ENCODE results near the gene DHCR24.
A peak's percentile ranks its signal among the peaks of the same experiment; 100 is the strongest.

Gene DHCR24

GRCh38 chr1:54865238-54866073 is 21.5 kb downstream of the DHCR24 start:
- DNase-seq (ENCODE audit: low spot score) = peak; percentile 77

DNA sequence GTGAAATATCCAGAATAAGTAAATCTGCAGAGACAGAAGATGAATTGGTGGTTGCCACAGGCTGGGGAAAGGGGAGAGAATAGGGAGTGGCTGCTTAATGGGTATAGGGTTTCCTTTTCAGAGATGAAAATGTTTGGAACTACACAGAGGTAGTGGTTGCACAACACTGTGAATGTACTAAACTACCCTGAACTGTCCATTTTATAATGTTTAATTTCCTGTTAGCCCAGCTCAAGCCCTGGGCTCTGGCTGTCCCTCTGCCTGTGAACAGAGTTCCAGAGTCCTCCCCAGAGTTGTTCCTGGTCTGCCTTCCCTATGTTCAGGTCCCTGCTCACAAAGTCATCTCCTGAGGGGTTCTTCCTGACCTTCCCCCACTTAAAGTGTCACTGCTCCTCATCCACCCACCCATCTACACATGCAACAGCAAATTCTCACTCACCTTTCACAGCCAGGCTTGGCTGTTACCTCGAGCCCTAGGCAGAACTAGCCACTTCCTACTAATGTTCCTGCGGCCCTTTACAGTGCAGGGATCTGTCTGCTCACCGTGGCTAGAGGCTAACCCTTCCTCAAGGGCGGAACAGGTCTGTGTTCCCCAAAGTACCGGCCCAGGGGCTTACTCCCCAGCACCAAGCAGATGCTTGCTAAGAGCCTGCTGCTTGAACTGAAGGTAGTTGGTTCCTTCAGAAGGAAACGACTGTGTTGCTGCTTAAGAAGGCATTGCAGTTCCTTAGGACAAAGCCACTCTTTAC is 22.4 kb downstream of the DHCR24 start:
- DNase-seq (ENCODE audit: low spot score) = no peak

DNA sequence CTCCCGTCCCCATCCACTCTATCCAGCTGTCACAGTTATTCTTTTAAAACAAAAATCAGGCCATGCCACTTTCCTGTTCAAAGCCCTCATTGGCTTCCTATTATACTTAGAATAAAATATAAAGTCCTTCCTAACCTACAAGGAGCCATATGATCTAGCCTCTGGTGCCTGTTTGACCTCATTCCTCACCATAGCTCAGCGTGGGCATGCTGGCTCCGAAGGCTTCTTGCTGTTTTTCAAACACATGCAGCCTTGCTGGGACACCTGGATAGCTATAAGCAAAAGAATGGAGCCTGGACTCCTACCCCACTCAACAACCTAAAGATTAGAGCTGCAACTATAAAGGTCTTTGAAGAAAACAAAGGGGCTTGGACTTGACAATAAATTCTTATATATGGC is 23.7 kb downstream of the DHCR24 start:
- DNase-seq (ENCODE audit: low spot score) = no peak

- DNase-seq (ENCODE audit: low spot score) = no peak
Observed at GRCh38 chr1:54861070-54861761, 25.8 kb downstream of the DHCR24 start.

DNA sequence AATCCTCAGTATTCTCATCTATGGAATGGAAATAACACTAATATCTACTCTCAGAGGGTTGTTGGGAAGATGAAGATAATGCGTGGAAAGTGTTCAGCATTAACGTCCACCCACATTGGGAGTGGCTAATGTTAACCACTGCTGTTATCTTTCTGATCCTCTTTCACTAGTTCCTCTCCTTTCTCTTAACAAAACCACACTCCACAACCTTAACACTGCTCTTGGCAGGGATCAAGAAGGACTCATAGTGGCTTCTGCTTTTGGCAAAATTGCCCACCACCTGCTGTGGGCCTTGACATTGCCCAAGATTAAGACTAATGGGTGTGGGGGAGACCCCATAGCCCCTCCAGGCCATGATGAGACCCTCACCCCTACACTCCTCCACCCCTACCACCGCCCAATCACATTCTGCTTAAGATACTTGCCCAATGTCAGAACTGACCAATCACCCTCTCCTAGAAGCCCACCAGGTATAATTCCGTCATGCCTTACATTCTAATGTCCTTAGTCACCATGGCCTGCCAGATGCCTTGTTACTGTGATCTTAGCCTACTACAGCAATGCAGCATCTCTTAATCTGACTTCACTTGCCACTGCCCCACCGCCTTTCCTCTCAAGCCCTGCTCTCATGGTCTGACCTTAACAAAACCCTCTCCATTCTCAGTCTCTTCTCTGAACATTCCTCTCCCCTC is 27.1 kb downstream of the DHCR24 start:
- DNase-seq (ENCODE audit: low spot score) = no peak

- DNase-seq (ENCODE audit: low spot score) = no peak
Observed at GRCh38 chr1:54857746-54858561, 29.0 kb downstream of the DHCR24 start.

DNA sequence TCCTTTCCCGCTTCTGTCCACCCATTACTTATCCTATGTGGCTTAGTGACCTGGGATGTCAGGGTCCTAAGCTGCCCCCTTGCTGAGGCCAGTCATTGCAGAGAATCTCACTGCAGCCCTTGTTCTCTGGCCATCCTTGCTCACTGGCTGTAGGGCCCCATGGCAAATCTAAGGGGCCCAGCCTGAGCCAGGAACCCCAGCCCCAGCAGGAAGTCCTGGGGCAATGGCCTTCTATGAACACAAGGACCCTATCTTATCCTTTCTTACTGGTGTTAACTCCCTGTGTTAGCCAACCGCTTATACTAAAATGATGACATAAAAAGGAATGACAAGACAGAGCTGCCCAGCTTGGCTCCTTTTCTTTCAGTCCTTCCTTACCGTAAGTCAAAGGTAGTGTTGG is 29.9 kb downstream of the DHCR24 start:
- DNase-seq (ENCODE audit: low spot score) = no peak

- DNase-seq (ENCODE audit: low spot score) = peak; percentile 69
Observed at GRCh38 chr1:54854381-54855020, 32.5 kb downstream of the DHCR24 start.

DNA sequence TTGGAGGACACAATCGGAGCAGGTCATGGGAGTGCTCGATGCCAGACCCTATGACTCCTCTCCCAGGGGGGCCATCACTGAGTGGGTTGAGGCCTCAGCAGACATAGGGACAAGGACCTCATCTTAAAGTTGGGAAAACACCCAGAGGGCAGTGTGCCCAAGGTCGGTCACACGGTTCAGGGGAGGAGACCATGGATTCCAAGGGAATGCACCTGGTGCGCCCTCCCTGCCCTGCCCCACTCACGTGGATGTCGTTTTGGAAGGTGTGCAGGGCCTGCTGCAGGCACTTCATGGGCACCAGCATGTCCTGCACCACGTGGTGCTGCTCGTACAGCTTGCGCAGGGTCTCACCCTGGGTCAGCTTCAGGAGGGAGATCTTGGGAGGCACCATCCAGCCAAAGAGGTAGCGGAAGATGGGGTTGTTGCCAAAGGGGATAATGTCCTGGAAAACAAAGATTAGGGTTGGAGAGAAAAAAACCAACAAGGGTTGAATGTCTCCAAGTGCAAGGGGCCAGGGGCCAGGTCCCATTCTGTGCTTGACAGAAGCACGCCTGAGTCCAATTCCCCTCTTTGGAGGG is 33.1 kb downstream of the DHCR24 start:
- DNase-seq (ENCODE audit: low spot score) = no peak

DNA sequence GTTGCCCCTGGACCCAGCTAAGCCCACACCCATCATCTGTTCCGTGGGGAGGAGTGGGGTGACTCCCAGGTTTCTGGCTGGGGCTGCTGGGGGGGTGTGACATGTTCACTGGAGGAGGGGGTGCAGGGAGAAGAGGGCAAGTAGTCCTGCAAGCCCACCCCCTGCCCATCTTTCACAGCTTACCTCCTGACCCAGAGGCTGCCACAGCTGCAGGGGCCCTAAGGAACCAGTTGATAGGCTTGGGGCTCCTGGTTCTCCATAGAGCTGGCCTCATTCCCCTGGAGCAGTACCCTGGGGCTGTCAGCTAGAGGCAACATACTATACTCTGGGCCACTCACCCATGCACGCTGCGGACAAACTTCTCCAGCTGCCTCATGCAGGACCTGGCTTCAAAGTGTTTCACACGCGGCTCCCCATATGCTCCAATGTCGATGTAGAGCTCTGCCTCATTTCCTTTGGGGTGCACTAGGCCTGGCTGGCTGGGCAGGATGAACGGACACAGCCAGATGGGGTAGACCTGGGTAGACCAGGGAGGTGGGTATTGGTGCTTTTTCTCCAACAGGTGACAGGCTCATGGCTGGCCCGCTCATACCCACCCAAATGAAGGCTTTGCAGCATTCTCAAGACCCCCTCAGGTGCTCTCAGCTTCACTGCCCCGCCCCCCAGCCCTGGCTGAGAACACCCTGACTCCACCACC is 33.8 kb downstream of the DHCR24 start:
- DNase-seq (ENCODE audit: low spot score) = no peak

DNA sequence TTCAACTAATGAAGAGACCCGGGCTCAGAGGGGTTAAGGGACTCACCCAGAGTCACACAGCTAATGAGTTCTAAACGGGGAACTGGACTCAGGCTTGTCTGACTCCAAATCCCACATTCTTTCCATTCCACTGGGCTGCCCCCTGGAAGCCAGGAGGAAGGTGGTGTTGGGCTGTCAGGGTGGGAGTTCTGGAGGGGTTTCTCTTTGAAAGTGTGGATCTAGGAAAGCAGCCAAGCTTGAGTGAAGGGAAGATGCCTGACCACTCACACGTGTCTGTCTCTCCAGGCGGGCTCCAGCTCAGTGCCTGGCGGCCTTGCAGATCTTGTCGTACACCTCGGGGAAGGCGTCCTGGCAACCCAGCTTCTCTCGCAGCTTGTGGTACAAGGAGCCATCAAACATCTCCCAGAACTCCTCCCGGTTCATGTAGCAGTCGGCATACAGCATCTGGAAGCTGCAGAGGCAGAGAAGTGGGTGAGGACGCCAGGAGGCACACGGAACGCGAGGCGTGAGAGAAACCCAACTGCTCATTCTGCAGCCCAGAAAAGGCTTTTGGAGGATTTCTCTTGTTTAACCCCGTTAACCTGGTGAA is 35.0 kb downstream of the DHCR24 start:
- DNase-seq (ENCODE audit: low spot score) = no peak

DNA sequence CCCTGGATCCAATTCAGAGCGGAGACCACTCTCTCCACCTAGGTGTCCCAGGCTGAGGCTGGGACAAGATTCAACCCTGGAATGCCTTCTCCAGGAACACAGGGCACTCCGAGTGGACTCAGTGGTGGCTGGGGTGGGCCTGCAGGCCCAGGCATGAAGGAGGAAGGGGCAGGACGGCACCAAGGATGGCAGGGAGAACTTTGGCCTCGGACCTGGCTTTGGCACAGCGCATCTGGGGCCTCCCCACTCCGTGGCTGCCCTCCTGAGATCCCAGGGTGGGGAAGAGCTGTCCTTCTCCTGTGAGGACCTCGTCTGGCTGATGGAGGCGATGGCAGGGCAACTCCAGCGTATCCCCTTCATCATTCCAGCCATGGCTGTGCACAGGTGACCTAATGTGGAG is 35.6 kb downstream of the DHCR24 start:
- no peak for DNase-seq (ENCODE audit: low spot score)

- DNase-seq (ENCODE audit: low spot score) = no peak
Observed at GRCh38 chr1:54850737-54851136, 36.3 kb downstream of the DHCR24 start.

DNA sequence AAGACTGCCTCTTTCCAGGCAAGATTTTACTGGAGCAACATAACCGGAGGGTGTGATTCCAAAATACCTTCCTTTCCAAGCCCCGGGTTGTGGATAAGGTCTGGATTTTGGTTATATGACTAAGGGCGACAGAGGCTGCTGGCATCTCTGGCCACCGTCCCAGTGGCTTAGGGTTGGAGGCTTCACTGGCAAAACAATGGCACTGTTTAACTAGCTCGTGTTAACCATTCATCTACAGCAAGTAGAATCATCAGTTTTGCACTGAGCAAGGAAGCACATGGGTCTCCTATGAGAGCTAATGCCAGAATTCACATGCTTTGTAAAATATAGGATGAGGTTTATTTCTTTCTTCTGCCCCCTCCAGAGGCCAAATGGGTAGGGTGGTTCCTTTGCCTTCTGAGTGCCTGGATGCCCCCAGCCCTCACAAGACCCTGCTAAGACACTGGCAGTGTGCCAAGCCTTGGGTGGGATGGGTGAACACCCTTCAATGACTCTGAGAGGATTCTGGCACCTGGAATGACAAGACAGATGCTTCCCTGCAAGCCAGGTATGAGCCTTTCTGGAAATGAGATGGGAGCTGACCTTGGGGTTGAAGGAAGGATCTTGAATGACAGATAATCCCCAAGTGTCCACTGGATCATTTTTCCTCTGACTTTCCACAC is 36.8 kb downstream of the DHCR24 start:
- DNase-seq (ENCODE audit: low spot score) = peak; percentile 56

DNA sequence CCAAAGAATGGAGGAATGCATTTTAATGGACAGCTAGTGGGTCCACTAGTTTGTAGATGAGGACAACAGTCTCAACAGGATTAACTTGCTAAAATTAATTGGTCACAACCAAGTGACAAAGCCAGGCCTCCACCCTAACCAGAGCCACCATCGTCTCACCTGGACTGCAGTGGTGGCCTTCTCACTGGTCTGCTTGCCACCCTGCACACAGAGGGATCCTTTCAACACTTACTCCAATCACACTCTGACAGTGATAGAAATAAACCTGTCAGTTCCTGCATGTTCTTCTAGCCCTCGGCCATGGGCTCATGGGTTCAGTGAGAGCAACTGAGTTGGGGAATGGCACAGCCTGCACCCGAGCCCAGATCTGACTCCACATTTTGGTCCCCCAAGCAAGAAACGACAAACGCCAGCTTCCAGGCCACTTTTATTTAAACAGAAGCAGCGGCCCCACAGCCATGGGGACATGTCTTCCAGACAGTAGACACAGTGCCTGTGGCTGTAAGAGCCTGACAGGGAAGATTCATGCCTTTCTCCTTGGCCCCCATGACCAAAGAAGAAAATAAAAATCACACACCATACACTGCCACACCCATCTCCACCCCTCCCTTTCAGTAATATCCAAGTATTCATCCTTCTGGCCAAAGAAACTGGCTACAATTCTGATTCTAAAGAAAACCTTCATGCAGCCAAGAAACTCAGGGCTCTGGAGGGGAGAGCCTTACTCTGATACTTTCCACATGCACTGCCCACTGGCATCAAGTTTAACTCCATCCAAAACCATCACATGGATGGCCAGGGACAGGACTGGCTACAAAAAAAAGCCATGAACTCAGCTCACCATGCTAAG is 37.6 kb downstream of the DHCR24 start:
- DNase-seq (ENCODE audit: low spot score) = no peak

DNA sequence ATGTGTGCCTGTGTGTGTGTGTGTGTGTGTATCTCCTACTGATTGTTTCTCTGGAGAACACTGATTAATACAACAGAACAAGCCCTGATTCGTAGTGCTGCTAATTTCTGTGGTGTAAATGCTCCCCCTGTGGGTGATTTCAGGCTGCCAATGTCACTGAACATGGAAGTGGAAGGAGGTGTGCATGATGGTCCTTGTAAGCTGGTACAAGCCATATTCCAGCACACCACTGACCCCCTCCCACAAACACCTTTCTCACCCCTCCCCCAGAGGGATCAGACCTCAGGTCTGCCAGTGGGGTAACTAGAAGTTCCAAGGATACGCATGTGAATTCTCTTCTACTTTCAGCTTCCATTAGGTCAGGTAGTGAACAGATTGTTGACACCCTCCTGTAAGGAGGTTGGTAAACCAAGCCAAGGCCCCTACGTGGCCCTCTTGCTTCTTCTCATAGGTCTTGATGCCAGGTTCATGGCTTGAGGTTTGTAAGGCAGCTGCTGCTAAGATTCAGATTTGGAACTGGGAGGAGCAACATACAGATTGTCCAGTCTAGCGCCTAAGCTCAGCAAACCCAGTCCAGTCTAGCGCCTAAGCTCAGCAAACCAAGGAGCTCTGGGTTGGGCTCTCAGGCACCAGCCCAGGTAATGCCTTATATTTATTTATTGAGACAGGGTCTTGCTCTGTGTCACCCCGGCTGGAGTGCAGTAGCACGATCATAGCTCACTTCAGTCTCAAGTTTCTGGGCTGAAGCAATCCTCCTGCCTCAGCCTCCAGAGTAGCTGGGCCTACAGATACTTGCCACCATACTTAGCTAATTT is 38.7 kb downstream of the DHCR24 start:
- no peak for DNase-seq (ENCODE audit: low spot score)

- no peak for DNase-seq (ENCODE audit: low spot score)
Observed at GRCh38 chr1:54846716-54847284, 40.2 kb downstream of the DHCR24 start.

Measured in Ammon's horn (tissue), 1 donor.